GM12878 (cell line): Measurements from ENCODE around the gene MTFR1L. TPM values are rescaled to one million over a fixed set of nuclear protein-coding genes. Genes with fewer than 3 reads are reported as not detected.

ENCODE experiments used
- BCL11A ChIP-seq: IDR thresholded peaks from 2 replicates; pipeline ENCODE4 v1.6.1; 2011; ENCODE audit warnings: low read depth, low read length
- BMI1 ChIP-seq: fragments of 450-650 bp; IDR thresholded peaks from 2 replicates; pipeline ENCODE4 v1.6.1; 2016; ENCODE audit warnings: mild to moderate bottlenecking, moderate library complexity, borderline replicate concordance
- CBFB ChIP-seq: IDR thresholded peaks from 2 replicates; pipeline ENCODE4 v1.6.1; 2016; ENCODE audit warnings: antibody characterized with exemption, low read depth
- CREM ChIP-seq: IDR thresholded peaks from 2 replicates; pipeline ENCODE4 v1.6.1; 2014; ENCODE audit warnings: antibody characterized with exemption, low read depth
- EZH2 ChIP-seq: IDR thresholded peaks from 2 replicates; pipeline ENCODE4 v1.6.1; 2012; ENCODE audit warnings: low read depth, mild to moderate bottlenecking, control low read depth, inconsistent platforms, low read length, borderline replicate concordance; ENCODE audit not compliant: control insufficient read depth
- FOXM1 ChIP-seq: IDR thresholded peaks from 2 replicates; pipeline ENCODE4 v1.6.1; 2012; ENCODE audit warnings: low read depth, mild to moderate bottlenecking, inconsistent platforms, low read length, moderate library complexity
- MEF2B ChIP-seq: fragments of 450-650 bp; IDR thresholded peaks from 2 replicates; pipeline ENCODE4 v1.6.1; 2018; ENCODE audit warnings: mild to moderate bottlenecking, moderate library complexity; ENCODE audit not compliant: partially characterized antibody, poor library complexity, severe bottlenecking
- MXI1 ChIP-seq: fragments of 150-350 bp; IDR thresholded peaks from 2 replicates; pipeline ENCODE4 v1.6.1; 2011; ENCODE audit warnings: low read depth, mild to moderate bottlenecking, inconsistent platforms, low read length, improper control_type of control experiment
- NFYA ChIP-seq: IDR thresholded peaks from 2 replicates; pipeline ENCODE4 v1.6.1; 2011; ENCODE audit warnings: low read depth, mild to moderate bottlenecking, low read length, improper control_type of control experiment, borderline replicate concordance
- NKRF ChIP-seq: fragments of 450-650 bp; conservative IDR thresholded peaks from 2 replicates; pipeline ENCODE4 v1.6.1; 2017; ENCODE audit warnings: mild to moderate bottlenecking, moderate library complexity
- PAX8 ChIP-seq: fragments of 450-650 bp; IDR thresholded peaks from 2 replicates; pipeline ENCODE4 v1.6.1; 2017; ENCODE audit warnings: mild to moderate bottlenecking, moderate library complexity
- PML ChIP-seq: IDR thresholded peaks from 2 replicates; pipeline ENCODE4 v1.6.1; 2012; ENCODE audit warnings: low read length, inconsistent platforms
- RFX5 ChIP-seq: IDR thresholded peaks from 2 replicates; pipeline ENCODE4 v1.6.1; 2011; ENCODE audit warnings: low read depth, low read length, improper control_type of control experiment
- SIN3A ChIP-seq: IDR thresholded peaks from 2 replicates; pipeline ENCODE4 v1.6.1; 2012; ENCODE audit warnings: low read depth, low read length, improper control_type of control experiment
- WRNIP1 ChIP-seq: IDR thresholded peaks from 2 replicates; pipeline ENCODE4 v1.6.1; 2011; ENCODE audit warnings: low read depth, low read length, improper control_type of control experiment, borderline replicate concordance
- polyA plus RNA-seq, 11 experiments: library from polyadenylated mRNA; depleted of rRNA in 4 of 11; unstranded in 6 of 11; stranded (reverse) in 5 of 11; fragments of >200 nt; fragmentation: Nextera tagmentation in 4 of 11; fragmentation: Illumina TruSeq in 1 of 11; extraction: Ambion mirVana in 4 of 11; extraction: Trizol in 1 of 11; gene quantifications; 1 replicate in 1 of 11; 2 replicates in 10 of 11; pipeline versions ENCODE4 v1.2.1 to v1.2.3, GENCODE V29; 2011 to 2016; ENCODE audit warnings: inconsistent platforms in 2 of 11, missing spikeins in 2 of 11, low read depth in 1 of 11
- total RNA-seq, 4 experiments: library from RNA; depleted of rRNA in 3 of 4; stranded (reverse); fragments of >200 nt in 3 of 4; fragmentation: Illumina TruSeq in 1 of 4; extraction: Trizol in 1 of 4; gene quantifications; 2 replicates each; pipeline versions ENCODE4 v1.2.1 to v1.2.3, GENCODE V29; 2013 to 2021
- TF ChIP-seq, protein P1 (sequence below): IDR thresholded peaks from 2 replicates; pipeline ENCODE4 v1.6.1; 2011; ENCODE audit warnings: borderline replicate concordance, low read depth, mild to moderate bottlenecking, moderate library complexity, low read length; ENCODE audit not compliant: insufficient read depth, poor library complexity, severe bottlenecking
- TF ChIP-seq, protein P2 (sequence below): fragments of 450-650 bp; IDR thresholded peaks from 2 replicates; pipeline ENCODE4 v1.6.1; 2017; ENCODE audit warnings: mild to moderate bottlenecking, moderate library complexity
- TF ChIP-seq, protein P3 (sequence below): IDR thresholded peaks from 2 replicates; pipeline ENCODE4 v1.6.1; 2012; ENCODE audit warnings: mild to moderate bottlenecking, low read depth, low read length

The MTFR1L gene
- total and polyA plus RNA-seq, 10 of the 15 experiments (the other 5 are each of a cell fraction or from before 2014, with no cell fraction given) = 16.9 to 44.2 (median 30.3) TPM

GRCh38 chr1:25810341-25811299, 9.1 kb upstream of the MTFR1L start (continued):
- no peak for TF ChIP-seq NKRF
- TF ChIP-seq MXI1 = no peak
- no peak for TF ChIP-seq BMI1
- no peak for TF ChIP-seq MEF2B
- TF ChIP-seq, protein P1, sequence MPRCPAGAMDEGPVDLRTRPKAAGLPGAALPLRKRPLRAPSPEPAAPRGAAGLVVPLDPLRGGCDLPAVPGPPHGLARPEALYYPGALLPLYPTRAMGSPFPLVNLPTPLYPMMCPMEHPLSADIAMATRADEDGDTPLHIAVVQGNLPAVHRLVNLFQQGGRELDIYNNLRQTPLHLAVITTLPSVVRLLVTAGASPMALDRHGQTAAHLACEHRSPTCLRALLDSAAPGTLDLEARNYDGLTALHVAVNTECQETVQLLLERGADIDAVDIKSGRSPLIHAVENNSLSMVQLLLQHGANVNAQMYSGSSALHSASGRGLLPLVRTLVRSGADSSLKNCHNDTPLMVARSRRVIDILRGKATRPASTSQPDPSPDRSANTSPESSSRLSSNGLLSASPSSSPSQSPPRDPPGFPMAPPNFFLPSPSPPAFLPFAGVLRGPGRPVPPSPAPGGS = no peak
- no peak for TF ChIP-seq NFYA
- TF ChIP-seq SIN3A = no peak
- TF ChIP-seq, protein P2, sequence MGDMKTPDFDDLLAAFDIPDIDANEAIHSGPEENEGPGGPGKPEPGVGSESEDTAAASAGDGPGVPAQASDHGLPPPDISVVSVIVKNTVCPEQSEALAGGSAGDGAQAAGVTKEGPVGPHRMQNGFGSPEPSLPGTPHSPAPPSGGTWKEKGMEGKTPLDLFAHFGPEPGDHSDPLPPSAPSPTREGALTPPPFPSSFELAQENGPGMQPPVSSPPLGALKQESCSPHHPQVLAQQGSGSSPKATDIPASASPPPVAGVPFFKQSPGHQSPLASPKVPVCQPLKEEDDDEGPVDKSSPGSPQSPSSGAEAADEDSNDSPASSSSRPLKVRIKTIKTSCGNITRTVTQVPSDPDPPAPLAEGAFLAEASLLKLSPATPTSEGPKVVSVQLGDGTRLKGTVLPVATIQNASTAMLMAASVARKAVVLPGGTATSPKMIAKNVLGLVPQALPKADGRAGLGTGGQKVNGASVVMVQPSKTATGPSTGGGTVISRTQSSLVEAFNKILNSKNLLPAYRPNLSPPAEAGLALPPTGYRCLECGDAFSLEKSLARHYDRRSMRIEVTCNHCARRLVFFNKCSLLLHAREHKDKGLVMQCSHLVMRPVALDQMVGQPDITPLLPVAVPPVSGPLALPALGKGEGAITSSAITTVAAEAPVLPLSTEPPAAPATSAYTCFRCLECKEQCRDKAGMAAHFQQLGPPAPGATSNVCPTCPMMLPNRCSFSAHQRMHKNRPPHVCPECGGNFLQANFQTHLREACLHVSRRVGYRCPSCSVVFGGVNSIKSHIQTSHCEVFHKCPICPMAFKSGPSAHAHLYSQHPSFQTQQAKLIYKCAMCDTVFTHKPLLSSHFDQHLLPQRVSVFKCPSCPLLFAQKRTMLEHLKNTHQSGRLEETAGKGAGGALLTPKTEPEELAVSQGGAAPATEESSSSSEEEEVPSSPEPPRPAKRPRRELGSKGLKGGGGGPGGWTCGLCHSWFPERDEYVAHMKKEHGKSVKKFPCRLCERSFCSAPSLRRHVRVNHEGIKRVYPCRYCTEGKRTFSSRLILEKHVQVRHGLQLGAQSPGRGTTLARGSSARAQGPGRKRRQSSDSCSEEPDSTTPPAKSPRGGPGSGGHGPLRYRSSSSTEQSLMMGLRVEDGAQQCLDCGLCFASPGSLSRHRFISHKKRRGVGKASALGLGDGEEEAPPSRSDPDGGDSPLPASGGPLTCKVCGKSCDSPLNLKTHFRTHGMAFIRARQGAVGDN = no peak
- no peak for TF ChIP-seq FOXM1
- TF ChIP-seq PAX8 = no peak
- TF ChIP-seq RFX5 = no peak
- TF ChIP-seq CBFB = no peak
- no peak for TF ChIP-seq CREM
- no peak for TF ChIP-seq EZH2
- TF ChIP-seq, protein P3, sequence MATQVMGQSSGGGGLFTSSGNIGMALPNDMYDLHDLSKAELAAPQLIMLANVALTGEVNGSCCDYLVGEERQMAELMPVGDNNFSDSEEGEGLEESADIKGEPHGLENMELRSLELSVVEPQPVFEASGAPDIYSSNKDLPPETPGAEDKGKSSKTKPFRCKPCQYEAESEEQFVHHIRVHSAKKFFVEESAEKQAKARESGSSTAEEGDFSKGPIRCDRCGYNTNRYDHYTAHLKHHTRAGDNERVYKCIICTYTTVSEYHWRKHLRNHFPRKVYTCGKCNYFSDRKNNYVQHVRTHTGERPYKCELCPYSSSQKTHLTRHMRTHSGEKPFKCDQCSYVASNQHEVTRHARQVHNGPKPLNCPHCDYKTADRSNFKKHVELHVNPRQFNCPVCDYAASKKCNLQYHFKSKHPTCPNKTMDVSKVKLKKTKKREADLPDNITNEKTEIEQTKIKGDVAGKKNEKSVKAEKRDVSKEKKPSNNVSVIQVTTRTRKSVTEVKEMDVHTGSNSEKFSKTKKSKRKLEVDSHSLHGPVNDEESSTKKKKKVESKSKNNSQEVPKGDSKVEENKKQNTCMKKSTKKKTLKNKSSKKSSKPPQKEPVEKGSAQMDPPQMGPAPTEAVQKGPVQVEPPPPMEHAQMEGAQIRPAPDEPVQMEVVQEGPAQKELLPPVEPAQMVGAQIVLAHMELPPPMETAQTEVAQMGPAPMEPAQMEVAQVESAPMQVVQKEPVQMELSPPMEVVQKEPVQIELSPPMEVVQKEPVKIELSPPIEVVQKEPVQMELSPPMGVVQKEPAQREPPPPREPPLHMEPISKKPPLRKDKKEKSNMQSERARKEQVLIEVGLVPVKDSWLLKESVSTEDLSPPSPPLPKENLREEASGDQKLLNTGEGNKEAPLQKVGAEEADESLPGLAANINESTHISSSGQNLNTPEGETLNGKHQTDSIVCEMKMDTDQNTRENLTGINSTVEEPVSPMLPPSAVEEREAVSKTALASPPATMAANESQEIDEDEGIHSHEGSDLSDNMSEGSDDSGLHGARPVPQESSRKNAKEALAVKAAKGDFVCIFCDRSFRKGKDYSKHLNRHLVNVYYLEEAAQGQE = no peak
- no peak for TF ChIP-seq BCL11A
- TF ChIP-seq WRNIP1 = no peak
- no peak for TF ChIP-seq PML
